ENCODE measurements around the gene TTLL5.

Gene TTLL5

GRCh38 chr14:75860561-75861160, 199.6 kb downstream of the TTLL5 start:
- Mint-ChIP-seq H3K27me3 (no peaks in the 10 kb centered on the region), H3K4me3 (no peak overlapping the region), H3K9me3 (no peaks in the 10 kb centered on the region), H3K27ac (ENCODE audit: low read depth) (no peak overlapping the region), H3K36me3 (ENCODE audit: insufficient read depth) (peaks cover 7% of the 10 kb centered on the region), H3K4me1 (no peaks in the 10 kb centered on the region)
- no peak for ATAC-seq (replicated peaks; ENCODE audit: extremely low read depth, poor library complexity, severe bottlenecking)
- DNase-seq (ENCODE audit: low spot score in 2 of 2): no peak

DNA sequence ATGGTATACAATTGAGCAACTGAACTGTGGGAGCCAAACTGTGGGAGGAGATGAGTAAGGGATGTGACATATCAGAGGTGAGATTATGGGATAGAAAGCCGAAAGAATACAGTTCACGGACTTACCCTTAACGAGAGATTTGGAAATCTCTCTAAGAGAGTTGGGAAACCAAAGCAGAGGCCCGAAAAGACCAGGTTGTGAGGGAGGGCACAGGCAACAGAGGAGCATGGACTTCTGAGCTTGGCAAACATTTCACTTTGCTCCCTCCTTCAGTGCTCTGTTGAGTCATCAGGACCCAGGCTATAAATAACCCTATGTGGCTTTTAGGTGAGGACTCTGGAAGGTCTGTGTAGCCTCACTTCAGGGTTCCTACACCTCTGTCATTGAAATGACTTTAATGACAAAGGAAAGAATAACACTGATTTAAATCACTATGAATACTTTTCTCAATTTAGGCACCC, 200.1 kb downstream of the TTLL5 start:
- Mint-ChIP-seq H3K27ac (ENCODE audit: low read depth) (no peak overlapping the region), H3K4me1 (no peaks in the 10 kb centered on the region), H3K9me3 (no peaks in the 10 kb centered on the region), H3K4me3 (no peak overlapping the region), H3K27me3 (no peaks in the 10 kb centered on the region), H3K36me3 (ENCODE audit: insufficient read depth) (peaks cover 7% of the 10 kb centered on the region)
- ATAC-seq (replicated peaks; ENCODE audit: extremely low read depth, poor library complexity, severe bottlenecking): no peak
- no peak for DNase-seq (ENCODE audit: low spot score in 2 of 2)

DNA sequence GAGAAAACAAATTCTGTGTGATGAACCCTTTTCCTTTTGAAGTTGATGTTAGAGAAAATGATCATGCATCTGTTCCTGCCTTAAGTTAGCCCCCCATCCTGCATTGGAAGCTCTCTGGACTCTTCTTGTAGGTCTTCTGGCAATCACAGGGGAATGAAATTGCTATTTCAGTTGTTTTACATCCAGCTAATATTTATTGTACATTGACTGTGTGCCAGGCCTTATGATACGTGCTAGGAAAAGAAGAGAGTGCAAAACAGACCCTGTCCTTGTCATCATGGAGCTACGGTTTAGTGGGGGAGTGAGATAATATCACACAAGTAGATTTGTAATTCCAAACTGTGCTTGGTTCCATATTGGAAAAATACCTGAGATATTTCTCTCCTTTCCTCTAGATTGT, 202.2 kb downstream of the TTLL5 start:
- no peak for DNase-seq (ENCODE audit: low spot score in 2 of 2)
- H3K9me3 Mint-ChIP-seq: no peaks in the 10 kb centered on the region
- ATAC-seq (replicated peaks; ENCODE audit: extremely low read depth, poor library complexity, severe bottlenecking): no peak
- no peaks in the 10 kb centered on the region for H3K27me3 Mint-ChIP-seq
- H3K4me3 Mint-ChIP-seq: no peak overlapping the region
- peaks cover 7% of the 10 kb centered on the region for H3K36me3 Mint-ChIP-seq (ENCODE audit: insufficient read depth)
- no peak overlapping the region for H3K27ac Mint-ChIP-seq (ENCODE audit: low read depth)
- H3K4me1 Mint-ChIP-seq: no peaks in the 10 kb centered on the region

DNA sequence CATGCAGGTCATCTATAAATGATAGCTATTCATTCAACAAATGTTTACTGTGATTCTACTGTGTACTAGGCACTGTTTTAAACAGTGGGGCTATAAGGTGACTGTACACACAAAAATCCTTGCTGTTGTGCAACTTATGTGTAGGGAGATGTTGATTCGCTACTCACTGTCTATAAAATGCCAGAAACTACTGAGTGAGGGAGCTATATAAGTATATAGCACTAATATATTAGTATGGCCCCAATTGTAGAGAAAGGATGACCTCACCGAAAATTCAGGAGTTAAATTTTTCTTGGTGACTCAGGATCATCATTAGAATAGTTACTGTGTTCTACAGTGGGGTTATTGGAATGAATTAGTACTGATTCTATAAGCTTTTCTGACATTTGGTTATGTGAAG, 203.3 kb downstream of the TTLL5 start:
- H3K9me3 Mint-ChIP-seq: no peaks in the 10 kb centered on the region

GRCh38 chr14:75865531-75865930, 204.5 kb downstream of the TTLL5 start:
- peaks cover 10% of the 10 kb centered on the region for H3K36me3 Mint-ChIP-seq (ENCODE audit: insufficient read depth)
- no peaks in the 10 kb centered on the region for H3K9me3 Mint-ChIP-seq
- H3K27ac Mint-ChIP-seq (ENCODE audit: low read depth): no peak overlapping the region
- no peaks in the 10 kb centered on the region for H3K27me3 Mint-ChIP-seq
- H3K4me3 Mint-ChIP-seq: no peak overlapping the region
- no peak for DNase-seq (ENCODE audit: low spot score in 2 of 2)
- H3K4me1 Mint-ChIP-seq: no peaks in the 10 kb centered on the region
- no peak for ATAC-seq (replicated peaks; ENCODE audit: extremely low read depth, poor library complexity, severe bottlenecking)

More for the DNA sequence above, 203.3 kb downstream of the TTLL5 start:
- H3K4me1 Mint-ChIP-seq: no peaks in the 10 kb centered on the region
- H3K36me3 Mint-ChIP-seq (ENCODE audit: insufficient read depth): peaks cover 7% of the 10 kb centered on the region
- no peak overlapping the region for H3K27ac Mint-ChIP-seq (ENCODE audit: low read depth)
- no peak overlapping the region for H3K4me3 Mint-ChIP-seq
- H3K27me3 Mint-ChIP-seq: no peaks in the 10 kb centered on the region
- ATAC-seq (replicated peaks; ENCODE audit: extremely low read depth, poor library complexity, severe bottlenecking) (no peak), DNase-seq (ENCODE audit: low spot score in 2 of 2) (no peak)

GRCh38 chr14:75866970-75867369, 205.9 kb downstream of the TTLL5 start:
- Mint-ChIP-seq H3K4me3 (no peak overlapping the region), H3K9me3 (no peaks in the 10 kb centered on the region), H3K4me1 (no peaks in the 10 kb centered on the region), H3K27ac (ENCODE audit: low read depth) (no peak overlapping the region), H3K36me3 (ENCODE audit: insufficient read depth) (peaks cover 10% of the 10 kb centered on the region), H3K27me3 (no peaks in the 10 kb centered on the region)
- DNase-seq (ENCODE audit: low spot score in 2 of 2): no peak
- no peak for ATAC-seq (replicated peaks; ENCODE audit: extremely low read depth, poor library complexity, severe bottlenecking)

DNA sequence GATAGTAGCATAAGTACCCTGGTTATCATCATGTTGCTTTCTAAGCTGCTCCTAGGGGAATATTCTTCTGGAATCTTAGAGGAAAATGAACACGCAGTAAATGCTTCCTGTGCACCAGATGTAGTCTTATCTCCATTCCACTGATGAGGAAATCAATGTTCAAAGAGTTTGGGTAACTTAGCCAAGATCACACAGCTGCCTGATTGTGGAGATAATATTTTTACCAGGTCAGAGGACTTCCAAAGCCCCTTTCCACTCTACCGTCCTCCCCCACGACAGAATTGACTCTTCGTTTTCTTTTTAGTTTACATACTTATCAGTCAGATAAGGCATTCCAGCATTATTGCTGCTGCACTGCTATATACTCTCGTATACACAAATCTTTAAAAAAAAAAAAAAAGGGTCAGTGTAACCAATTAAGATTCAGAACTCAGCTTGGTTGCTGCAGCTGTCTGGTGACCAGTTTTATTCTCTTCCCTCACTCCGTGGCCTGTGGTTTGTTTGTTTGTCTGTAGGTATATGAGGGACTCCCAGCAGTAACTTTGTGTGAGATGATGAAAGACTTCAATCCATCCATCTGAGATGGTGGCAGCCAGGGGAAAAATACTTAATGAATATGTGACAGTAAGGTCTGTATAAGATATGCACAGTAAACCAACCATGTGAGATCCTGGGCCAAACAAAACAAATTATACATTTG, 210.3 kb downstream of the TTLL5 start:
- DNase-seq (ENCODE audit: low spot score in 2 of 2): no peak
- no peaks in the 10 kb centered on the region for H3K4me1 Mint-ChIP-seq

GRCh38 chr14:75875958-75876357, 214.9 kb downstream of the TTLL5 start:
- ATAC-seq (replicated peaks; ENCODE audit: extremely low read depth, poor library complexity, severe bottlenecking): no peak
- H3K4me3 Mint-ChIP-seq: no peak overlapping the region
- H3K9me3 Mint-ChIP-seq: no peaks in the 10 kb centered on the region
- no peaks in the 10 kb centered on the region for H3K4me1 Mint-ChIP-seq
- H3K27ac Mint-ChIP-seq (ENCODE audit: low read depth): no peak overlapping the region
- no peak for DNase-seq (ENCODE audit: low spot score in 2 of 2)
- peaks cover 2% of the 10 kb centered on the region for H3K36me3 Mint-ChIP-seq (ENCODE audit: insufficient read depth)
- H3K27me3 Mint-ChIP-seq: no peaks in the 10 kb centered on the region

More for the DNA sequence above, 210.3 kb downstream of the TTLL5 start:
- ATAC-seq (replicated peaks; ENCODE audit: extremely low read depth, poor library complexity, severe bottlenecking): no peak
- H3K9me3 Mint-ChIP-seq: no peaks in the 10 kb centered on the region
- H3K4me3 Mint-ChIP-seq: no peak overlapping the region
- H3K27me3 Mint-ChIP-seq: no peaks in the 10 kb centered on the region
- no peak overlapping the region for H3K27ac Mint-ChIP-seq (ENCODE audit: low read depth)
- peaks cover 5% of the 10 kb centered on the region for H3K36me3 Mint-ChIP-seq (ENCODE audit: insufficient read depth)

DNA sequence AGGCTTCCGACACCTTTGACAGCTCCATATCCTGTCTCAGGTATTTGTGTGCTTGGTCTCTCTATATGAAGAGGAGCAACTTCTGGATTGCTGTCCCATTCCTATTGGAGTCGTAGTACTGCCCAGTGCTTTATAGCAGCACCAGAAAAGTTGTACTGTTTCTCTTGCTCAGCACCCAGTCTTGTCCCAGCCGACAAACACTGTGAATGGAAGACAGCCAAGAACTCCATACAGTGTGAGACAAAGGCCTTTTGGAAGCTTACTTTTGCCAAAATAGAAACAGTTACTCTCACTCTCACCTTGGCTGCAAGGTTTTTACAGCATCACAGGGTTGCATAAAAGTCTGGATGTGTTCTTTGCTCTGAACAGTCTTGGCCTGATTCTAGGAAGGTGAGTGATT, 215.5 kb downstream of the TTLL5 start:
- H3K27ac Mint-ChIP-seq (ENCODE audit: low read depth): no peak overlapping the region
- H3K4me1 Mint-ChIP-seq: no peaks in the 10 kb centered on the region
- H3K36me3 Mint-ChIP-seq (ENCODE audit: insufficient read depth): peaks cover 2% of the 10 kb centered on the region
- no peak for DNase-seq (ENCODE audit: low spot score in 2 of 2)
- no peak for ATAC-seq (replicated peaks; ENCODE audit: extremely low read depth, poor library complexity, severe bottlenecking)
- H3K27me3 Mint-ChIP-seq: no peaks in the 10 kb centered on the region
- no peaks in the 10 kb centered on the region for H3K9me3 Mint-ChIP-seq
- H3K4me3 Mint-ChIP-seq: no peak overlapping the region

DNA sequence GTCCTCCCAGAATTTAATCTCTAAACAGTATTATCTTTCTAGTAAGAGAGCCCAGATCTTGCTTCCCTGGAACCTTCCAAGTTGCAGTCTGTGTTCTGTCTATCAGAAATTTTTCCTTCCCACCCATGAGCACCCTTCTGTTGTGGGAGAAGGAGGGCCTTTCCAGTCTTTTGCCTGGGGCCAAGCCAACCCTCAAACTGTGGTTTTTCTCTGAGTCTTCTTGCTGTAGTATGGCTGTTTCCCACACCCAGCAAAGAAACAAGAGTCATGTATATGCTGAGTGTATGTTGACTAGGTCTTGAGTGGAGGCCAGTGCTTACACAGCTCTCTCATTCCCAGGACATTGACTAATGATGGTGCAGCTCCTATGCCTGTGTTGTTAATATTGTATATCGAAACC, 216.2 kb downstream of the TTLL5 start:
- Mint-ChIP-seq H3K36me3 (ENCODE audit: insufficient read depth) (peaks cover 5% of the 10 kb centered on the region), H3K4me1 (no peaks in the 10 kb centered on the region), H3K27me3 (no peaks in the 10 kb centered on the region), H3K9me3 (no peaks in the 10 kb centered on the region), H3K4me3 (no peak overlapping the region), H3K27ac (ENCODE audit: low read depth) (no peak overlapping the region)
- DNase-seq (ENCODE audit: low spot score in 2 of 2): no peak
- ATAC-seq (replicated peaks; ENCODE audit: extremely low read depth, poor library complexity, severe bottlenecking): no peak

- H3K9me3 Mint-ChIP-seq: no peaks in the 10 kb centered on the region
- DNase-seq (ENCODE audit: low spot score in 2 of 2) (no peak), ATAC-seq (replicated peaks; ENCODE audit: extremely low read depth, poor library complexity, severe bottlenecking) (no peak)
- H3K4me1 Mint-ChIP-seq: no peaks in the 10 kb centered on the region
- no peak overlapping the region for H3K27ac Mint-ChIP-seq (ENCODE audit: low read depth)
- no peaks in the 10 kb centered on the region for H3K27me3 Mint-ChIP-seq
- H3K4me3 Mint-ChIP-seq: no peak overlapping the region
- peaks cover 7% of the 10 kb centered on the region for H3K36me3 Mint-ChIP-seq (ENCODE audit: insufficient read depth)
These were observed 216.8 kb downstream of the TTLL5 start for GRCh38 chr14:75877884-75878283.

- Mint-ChIP-seq H3K36me3 (ENCODE audit: insufficient read depth) (peaks cover 6% of the 10 kb centered on the region), H3K4me1 (no peaks in the 10 kb centered on the region), H3K4me3 (no peak overlapping the region), H3K27ac (ENCODE audit: low read depth) (no peak overlapping the region), H3K9me3 (no peaks in the 10 kb centered on the region), H3K27me3 (no peaks in the 10 kb centered on the region)
- ATAC-seq (replicated peaks; ENCODE audit: extremely low read depth, poor library complexity, severe bottlenecking): no peak
- no peak for DNase-seq (ENCODE audit: low spot score in 2 of 2)
These were observed 218.0 kb downstream of the TTLL5 start for GRCh38 chr14:75879031-75879430.

- no peaks in the 10 kb centered on the region for H3K9me3 Mint-ChIP-seq
- H3K36me3 Mint-ChIP-seq (ENCODE audit: insufficient read depth): peaks cover 6% of the 10 kb centered on the region
- ATAC-seq (replicated peaks; ENCODE audit: extremely low read depth, poor library complexity, severe bottlenecking) (no peak), DNase-seq (ENCODE audit: low spot score in 2 of 2) (no peak)
- no peaks in the 10 kb centered on the region for H3K4me1 Mint-ChIP-seq
- H3K27me3 Mint-ChIP-seq: no peaks in the 10 kb centered on the region
- H3K27ac Mint-ChIP-seq (ENCODE audit: low read depth): no peak overlapping the region
- H3K4me3 Mint-ChIP-seq: no peak overlapping the region
These were observed 219.5 kb downstream of the TTLL5 start for GRCh38 chr14:75880512-75880911.
